ENCODE measurements around the gene EMC9.

Gene EMC9

GRCh38 chr14:24160850-24161804 is 19.7 kb upstream of the EMC9 start, which contains the start of gene IRF9:
IRF9 (plus strand) TSS chr14:24161265; CDS start chr14:24162145, 880 bp downstream.
- H3K9ac ChIP-seq = peak within 1 kb of the TSS; percentile 72
- peak within 1 kb of the TSS; percentile 73 for H3K27ac ChIP-seq
- H3K9me3 ChIP-seq = no peaks in the 10 kb centered on the region

GRCh38 chr14:24160499-24160849 is 19.1 kb upstream of the EMC9 start:
- TF ChIP-seq Cebpa-rat (IDR thresholded peaks at IDR 0.05) = no peak
- Histone ChIP-seq H3K27me3 (no peaks in the 10 kb centered on the region), H3K4me3 (no peak overlapping the region), H4K20me1 (no peaks in the 10 kb centered on the region), H3K4me1 (peaks cover 30% of the 10 kb centered on the region), H3K9ac (peak overlapping the region; percentile 72; the same call in 1 of the 2 replicates), H3K4me2 (peak overlapping the region; percentile 80), H3K36me3 (peaks cover 82% of the 10 kb centered on the region), H3K9me3 (no peaks in the 10 kb centered on the region), H3K27ac (peak overlapping the region; percentile 73)

More at GRCh38 chr14:24160850-24161804, 19.7 kb upstream of the EMC9 start, which contains the start of gene IRF9:
- Histone ChIP-seq H3K36me3 (peaks cover 82% of the 10 kb centered on the region), H3K27me3 (no peaks in the 10 kb centered on the region), H4K20me1 (no peaks in the 10 kb centered on the region), H3K4me1 (peaks cover 30% of the 10 kb centered on the region), H3K4me2 (peak within 1 kb of the TSS; percentile 80), H3K4me3 (peak within 1 kb of the TSS; percentile 68)
- TF ChIP-seq Cebpa-rat (IDR thresholded peaks at IDR 0.05) = no peak

- Histone ChIP-seq H3K4me1 (peaks cover 30% of the 10 kb centered on the region), H3K27me3 (no peaks in the 10 kb centered on the region), H3K9ac (0 out of 2 replicates have a peak overlapping the region, but pooled peaks have one; percentile 72), H3K36me3 (peaks cover 82% of the 10 kb centered on the region), H3K27ac (peak overlapping the region; percentile 73), H3K4me2 (peak overlapping the region; percentile 80; the same call in 1 of the 2 replicates), H3K9me3 (no peaks in the 10 kb centered on the region), H4K20me1 (no peaks in the 10 kb centered on the region), H3K4me3 (no peak overlapping the region)
- no peak for TF ChIP-seq Cebpa-rat (IDR thresholded peaks at IDR 0.05)
Observed at GRCh38 chr14:24159777-24160498, 18.5 kb upstream of the EMC9 start.

- Histone ChIP-seq H3K27ac (no peak overlapping the region), H3K9ac (no peak overlapping the region), H3K4me2 (no peak overlapping the region), H3K4me1 (peaks cover 19% of the 10 kb centered on the region), H3K4me3 (no peak overlapping the region), H4K20me1 (no peaks in the 10 kb centered on the region), H3K27me3 (no peaks in the 10 kb centered on the region), H3K36me3 (peaks cover 82% of the 10 kb centered on the region), H3K9me3 (no peaks in the 10 kb centered on the region)
- no peak for TF ChIP-seq Cebpa-rat (IDR thresholded peaks at IDR 0.05)
Observed at GRCh38 chr14:24157331-24157730, 15.9 kb upstream of the EMC9 start.

GRCh38 chr14:24156840-24157239 is 15.4 kb upstream of the EMC9 start:
- no peak overlapping the region for H3K4me2 ChIP-seq
- peaks cover 87% of the 10 kb centered on the region for H3K36me3 ChIP-seq
- H3K27me3 ChIP-seq = no peaks in the 10 kb centered on the region
- no peak overlapping the region for H3K4me3 ChIP-seq
- no peaks in the 10 kb centered on the region for H4K20me1 ChIP-seq
- H3K4me1 ChIP-seq = peaks cover 14% of the 10 kb centered on the region
- H3K27ac ChIP-seq = no peak overlapping the region
- TF ChIP-seq Cebpa-rat (IDR thresholded peaks at IDR 0.05) = no peak
- H3K9ac ChIP-seq = no peak overlapping the region
- H3K9me3 ChIP-seq = no peaks in the 10 kb centered on the region

GRCh38 chr14:24155100-24155499 is 13.7 kb upstream of the EMC9 start:
- H3K27ac ChIP-seq = peak overlapping the region; percentile 3; the same call in 1 of the 2 replicates
- H3K9me3 ChIP-seq = no peaks in the 10 kb centered on the region
- no peak overlapping the region for H3K9ac ChIP-seq
- no peaks in the 10 kb centered on the region for H3K27me3 ChIP-seq
- peaks cover under 1% of the 10 kb centered on the region; the same call in 1 of the 2 replicates for H3K4me1 ChIP-seq
- H3K4me3 ChIP-seq = no peak overlapping the region
- peaks cover 96% of the 10 kb centered on the region for H3K36me3 ChIP-seq
- no peak overlapping the region for H3K4me2 ChIP-seq
- no peak for TF ChIP-seq Cebpa-rat (IDR thresholded peaks at IDR 0.05)
- H4K20me1 ChIP-seq = no peaks in the 10 kb centered on the region

GRCh38 chr14:24151404-24152080 is 10.2 kb upstream of the EMC9 start:
- Histone ChIP-seq H3K36me3 (peaks cover 79% of the 10 kb centered on the region), H4K20me1 (peaks cover 20% of the 10 kb centered on the region), H3K27ac (no peak overlapping the region), H3K4me3 (no peak overlapping the region), H3K4me2 (no peak overlapping the region), H3K4me1 (peaks cover 13% of the 10 kb centered on the region), H3K9me3 (no peaks in the 10 kb centered on the region), H3K9ac (no peak overlapping the region), H3K27me3 (no peaks in the 10 kb centered on the region)
- no peak for TF ChIP-seq Cebpa-rat (IDR thresholded peaks at IDR 0.05)

- Histone ChIP-seq H3K36me3 (peaks cover 74% of the 10 kb centered on the region), H3K27me3 (no peaks in the 10 kb centered on the region), H3K4me2 (no peak overlapping the region), H3K9me3 (no peaks in the 10 kb centered on the region), H3K27ac (no peak overlapping the region), H3K4me1 (peaks cover 13% of the 10 kb centered on the region), H3K4me3 (no peak overlapping the region), H3K9ac (no peak overlapping the region), H4K20me1 (peaks cover 20% of the 10 kb centered on the region)
- TF ChIP-seq Cebpa-rat (IDR thresholded peaks at IDR 0.05) = no peak
Observed at GRCh38 chr14:24150993-24151392, 9.6 kb upstream of the EMC9 start.

GRCh38 chr14:24150567-24150966 is 9.2 kb upstream of the EMC9 start:
- Histone ChIP-seq H3K4me1 (peaks cover 17% of the 10 kb centered on the region), H3K9me3 (no peaks in the 10 kb centered on the region), H3K27me3 (no peaks in the 10 kb centered on the region), H3K27ac (no peak overlapping the region), H3K4me2 (no peak overlapping the region), H3K36me3 (peaks cover 70% of the 10 kb centered on the region), H4K20me1 (peaks cover 20% of the 10 kb centered on the region), H3K4me3 (no peak overlapping the region), H3K9ac (no peak overlapping the region)
- no peak for TF ChIP-seq Cebpa-rat (IDR thresholded peaks at IDR 0.05)

Data from BLaER1 (cell line).